ENCODE measurements around the gene PPIP5K2. TPM values are rescaled to one million over a fixed set of nuclear protein-coding genes. Genes with fewer than 3 reads are reported as not detected.
A peak's percentile ranks its signal among the peaks of the same experiment; 100 is the strongest.

Gene PPIP5K2
- total RNA-seq, 4 donors from 2014 or later, result 17.0 to 51.2 (median 31.7) TPM

- peak in 2 of 3 donors; percentile 50 to 63 for DNase-seq
- Histone ChIP-seq H3K36me3 (no peaks in the 10 kb centered on the region), H3K9me3 (no peaks in the 10 kb centered on the region), H3K27ac (no peak overlapping the region), H3K4me3 (no peak overlapping the region), H3K27me3 (no peaks in the 10 kb centered on the region), H3K4me1 (no peaks in the 10 kb centered on the region)
- TF ChIP-seq CTCF (IDR thresholded peaks at IDR 0.05), result peak in 5 of 6 experiments; percentile 11 to 80 (median 75)
- no peak for TF ChIP-seq POLR2A (IDR thresholded peaks at IDR 0.05)
Observed at GRCh38 chr5:103224118-103224893, 104.2 kb downstream of the PPIP5K2 start.

- H3K36me3 ChIP-seq, result no peaks in the 10 kb centered on the region
- TF ChIP-seq POLR2A (IDR thresholded peaks at IDR 0.05), result no peak
- TF ChIP-seq CTCF (IDR thresholded peaks at IDR 0.05), result no peak
Observed at GRCh38 chr5:103224894-103225246, 104.8 kb downstream of the PPIP5K2 start.

DNA sequence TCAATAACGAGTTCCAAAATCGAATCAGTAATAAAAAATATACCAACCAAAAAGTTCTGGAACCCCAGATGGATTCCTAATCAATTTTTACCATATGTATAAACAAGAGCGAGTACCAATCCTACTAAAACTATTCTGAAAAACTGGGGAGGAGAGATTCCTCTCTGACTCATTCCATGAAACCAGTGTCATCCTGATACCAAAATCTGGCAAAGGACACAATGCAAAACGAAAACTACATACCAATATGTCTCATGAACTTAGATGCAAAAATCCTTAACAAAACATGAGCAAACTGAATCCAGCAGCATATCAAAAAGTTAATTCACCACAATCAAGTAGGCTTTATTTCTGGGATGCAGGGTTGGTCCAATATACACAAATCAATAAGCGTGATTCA lies 108.0 kb downstream of the PPIP5K2 start:
- Histone ChIP-seq H3K36me3 (no peaks in the 10 kb centered on the region), H3K27me3 (no peaks in the 10 kb centered on the region), H3K4me3 (no peak overlapping the region), H3K9me3 (no peaks in the 10 kb centered on the region), H3K27ac (no peak overlapping the region), H3K4me1 (no peaks in the 10 kb centered on the region)
- DNase-seq, result no peak
- TF ChIP-seq CTCF (IDR thresholded peaks at IDR 0.05), result no peak
- TF ChIP-seq POLR2A (IDR thresholded peaks at IDR 0.05), result no peak

More at GRCh38 chr5:103224894-103225246, 104.8 kb downstream of the PPIP5K2 start:
- Histone ChIP-seq H3K4me3 (no peak overlapping the region), H3K27me3 (no peaks in the 10 kb centered on the region), H3K4me1 (no peaks in the 10 kb centered on the region), H3K9me3 (no peaks in the 10 kb centered on the region), H3K27ac (no peak overlapping the region)
- DNase-seq, result no peak

DNA sequence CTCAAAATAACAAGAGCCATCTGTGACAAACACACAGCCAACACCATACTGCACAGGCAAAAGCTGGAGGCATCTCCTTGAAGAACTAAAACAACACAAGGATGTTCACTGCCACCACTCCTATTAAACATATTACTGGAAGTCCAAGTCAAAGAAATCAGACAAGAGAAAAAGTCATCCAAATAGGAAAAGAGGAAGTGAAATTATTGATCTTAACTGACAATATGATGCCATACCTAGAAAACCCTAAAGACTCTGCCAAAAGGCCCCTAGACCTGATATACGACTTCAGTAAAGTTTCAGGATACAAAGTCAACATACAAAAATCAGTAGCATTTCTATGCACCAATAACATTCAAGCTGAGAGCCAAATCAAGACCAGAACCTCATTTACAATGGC lies 108.5 kb downstream of the PPIP5K2 start:
- Histone ChIP-seq H3K4me3 (no peak overlapping the region), H3K9me3 (no peaks in the 10 kb centered on the region), H3K36me3 (no peaks in the 10 kb centered on the region), H3K4me1 (no peaks in the 10 kb centered on the region), H3K27ac (no peak overlapping the region), H3K27me3 (no peaks in the 10 kb centered on the region)
- TF ChIP-seq POLR2A (IDR thresholded peaks at IDR 0.05) (no peak), CTCF (IDR thresholded peaks at IDR 0.05) (no peak)
- DNase-seq, result no peak

- Histone ChIP-seq H3K4me1 (no peaks in the 10 kb centered on the region), H3K27ac (no peak overlapping the region), H3K4me3 (no peak overlapping the region), H3K27me3 (no peaks in the 10 kb centered on the region), H3K9me3 (no peaks in the 10 kb centered on the region), H3K36me3 (no peaks in the 10 kb centered on the region)
- no peak for DNase-seq
- TF ChIP-seq CTCF (IDR thresholded peaks at IDR 0.05) (peak in 4 of 6 experiments; percentile 78 to 98 (median 97)), POLR2A (IDR thresholded peaks at IDR 0.05) (no peak)
Observed at GRCh38 chr5:103232393-103232999, 112.4 kb downstream of the PPIP5K2 start.
